GM10847 (cell line): ENCODE data around the gene GLI3.

Experiments used
- POLR2A ChIP-seq: IDR thresholded peaks from 2 replicates; pipeline ENCODE4 v1.6.1; 2011; ENCODE audit not compliant: insufficient read length; ENCODE audit errors: extremely low read depth

GLI3 gene

DNA sequence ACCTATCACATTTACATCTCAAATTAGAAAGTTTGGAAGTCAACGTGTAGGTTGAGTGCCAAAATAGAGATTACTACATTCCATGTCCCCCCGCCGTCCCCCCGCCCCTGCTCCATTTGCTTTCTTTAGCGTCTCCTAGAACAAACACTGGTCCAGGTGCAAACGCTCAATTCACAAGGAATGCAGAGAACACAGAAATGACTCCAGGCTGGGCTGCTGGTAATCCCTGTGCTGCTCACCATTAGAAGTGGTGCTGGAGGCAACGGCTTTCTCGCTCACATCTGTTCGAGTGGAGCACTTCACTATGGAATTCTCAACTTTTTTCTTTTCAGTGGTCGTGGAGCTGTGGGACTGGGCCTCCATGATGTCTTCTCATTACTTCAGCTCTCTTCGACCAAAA is 14.1 kb downstream of the GLI3 start:
- TF ChIP-seq POLR2A = no peak

DNA sequence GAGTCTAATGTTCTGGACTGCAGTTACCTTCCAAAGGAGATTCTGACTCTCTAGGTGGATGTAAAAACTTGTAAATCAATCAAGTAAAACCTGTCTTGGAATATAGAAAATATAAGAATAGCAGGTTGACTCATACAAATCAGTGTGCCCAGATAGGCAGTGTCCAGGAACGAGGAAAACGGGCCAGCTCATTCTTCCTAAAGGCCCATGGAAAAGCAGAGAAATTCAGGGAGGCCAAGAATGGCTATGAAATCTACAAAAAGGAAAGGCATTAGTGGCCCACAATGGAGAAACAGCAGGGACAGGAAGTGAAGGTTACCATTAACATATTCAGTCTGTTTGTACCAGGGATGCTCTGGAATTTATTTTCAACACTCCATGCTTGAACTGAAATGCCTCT is 14.9 kb downstream of the GLI3 start:
- no peak for TF ChIP-seq POLR2A

DNA sequence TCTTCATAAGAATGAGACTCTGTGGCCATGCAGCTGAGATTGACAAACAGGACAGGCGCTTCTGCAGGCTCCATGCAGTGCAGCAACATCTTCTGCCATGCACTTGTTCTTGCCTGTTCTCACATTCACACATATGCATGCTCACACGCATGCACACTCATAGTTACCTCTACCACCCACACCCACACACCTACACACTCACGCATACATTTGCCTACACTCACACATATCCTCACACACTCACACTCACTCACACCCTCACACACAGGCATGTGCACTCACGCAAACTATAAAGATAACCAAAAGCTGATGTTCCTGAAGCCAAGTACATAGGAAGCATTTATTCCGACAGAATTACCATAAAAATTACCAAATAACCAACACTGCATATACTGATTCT is 15.7 kb downstream of the GLI3 start:
- TF ChIP-seq POLR2A = no peak

DNA sequence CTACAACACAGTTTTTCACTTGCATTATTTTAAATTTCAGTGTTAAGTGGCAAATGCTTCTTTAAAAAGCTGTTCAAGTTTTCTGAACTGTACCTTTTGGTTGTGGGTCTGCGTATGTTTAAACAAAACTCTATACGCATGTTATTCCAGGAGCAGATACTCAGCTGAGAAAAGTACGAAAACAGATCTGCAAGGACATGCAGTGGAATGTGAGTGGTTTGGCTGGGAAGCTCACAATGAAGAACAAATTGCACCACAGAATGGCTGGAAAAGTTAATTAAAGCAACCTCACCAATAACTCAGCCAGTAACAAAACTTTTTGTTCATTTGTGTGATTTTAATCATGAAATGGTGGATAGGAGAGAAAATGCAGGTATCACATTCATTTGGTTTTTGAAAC is 17.6 kb downstream of the GLI3 start:
- TF ChIP-seq POLR2A = no peak

DNA sequence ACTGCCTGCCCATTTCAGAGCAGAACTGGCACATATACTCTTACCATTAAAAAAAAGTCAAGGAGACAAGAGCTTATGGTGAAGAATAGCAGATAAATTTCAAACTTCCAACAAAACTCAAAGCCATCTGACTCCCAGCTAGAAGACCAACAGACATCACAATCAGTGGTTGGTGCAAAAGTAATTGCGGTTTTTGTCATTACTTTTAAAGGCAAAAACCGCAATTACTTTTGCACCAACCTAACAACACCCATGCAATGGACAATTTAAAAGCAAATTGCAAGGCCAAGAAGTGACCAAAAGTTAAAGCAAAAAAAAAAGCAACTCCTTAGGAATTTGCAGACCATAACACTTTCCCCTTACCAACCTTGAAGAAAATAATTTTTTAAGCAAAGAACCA is 18.8 kb downstream of the GLI3 start:
- TF ChIP-seq POLR2A = no peak

DNA sequence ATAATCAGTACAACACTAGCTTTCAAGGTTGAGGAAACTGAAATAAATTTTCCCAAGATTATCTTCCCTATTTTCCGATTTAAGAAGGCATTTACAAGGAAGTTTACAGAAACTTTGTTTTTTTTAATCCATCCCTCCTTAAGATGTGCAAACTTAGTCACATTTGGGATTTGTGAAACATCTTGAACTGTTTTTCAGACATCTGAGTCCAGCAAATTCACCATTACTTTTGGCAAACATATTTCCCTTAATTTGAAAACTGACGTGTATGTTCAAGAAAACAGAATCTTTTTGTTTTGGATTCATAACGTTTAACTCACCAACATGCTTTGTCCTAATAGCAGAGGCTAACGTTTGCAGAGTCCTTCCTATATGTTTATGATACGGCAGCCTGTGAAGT is 19.5 kb downstream of the GLI3 start:
- TF ChIP-seq POLR2A = no peak

DNA sequence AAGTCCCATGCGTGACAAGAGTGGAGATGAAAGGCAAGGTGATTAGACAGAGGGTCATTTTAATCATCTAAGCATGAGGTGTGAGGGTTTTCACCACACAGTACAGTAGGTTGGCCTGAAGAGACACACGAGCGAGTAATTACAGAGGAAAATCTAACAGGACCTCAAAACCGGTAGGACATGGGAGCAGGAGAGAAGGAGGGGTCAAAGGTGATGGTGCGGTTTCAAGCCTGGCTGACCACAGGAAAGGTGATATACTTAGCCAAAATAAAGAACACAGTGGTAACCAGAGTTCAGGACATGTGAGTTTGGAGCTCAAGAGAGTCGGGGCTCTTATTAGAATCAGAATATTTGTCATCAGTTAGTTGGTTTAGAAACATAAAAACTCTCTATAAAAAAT is 20.0 kb downstream of the GLI3 start:
- no peak for TF ChIP-seq POLR2A

DNA sequence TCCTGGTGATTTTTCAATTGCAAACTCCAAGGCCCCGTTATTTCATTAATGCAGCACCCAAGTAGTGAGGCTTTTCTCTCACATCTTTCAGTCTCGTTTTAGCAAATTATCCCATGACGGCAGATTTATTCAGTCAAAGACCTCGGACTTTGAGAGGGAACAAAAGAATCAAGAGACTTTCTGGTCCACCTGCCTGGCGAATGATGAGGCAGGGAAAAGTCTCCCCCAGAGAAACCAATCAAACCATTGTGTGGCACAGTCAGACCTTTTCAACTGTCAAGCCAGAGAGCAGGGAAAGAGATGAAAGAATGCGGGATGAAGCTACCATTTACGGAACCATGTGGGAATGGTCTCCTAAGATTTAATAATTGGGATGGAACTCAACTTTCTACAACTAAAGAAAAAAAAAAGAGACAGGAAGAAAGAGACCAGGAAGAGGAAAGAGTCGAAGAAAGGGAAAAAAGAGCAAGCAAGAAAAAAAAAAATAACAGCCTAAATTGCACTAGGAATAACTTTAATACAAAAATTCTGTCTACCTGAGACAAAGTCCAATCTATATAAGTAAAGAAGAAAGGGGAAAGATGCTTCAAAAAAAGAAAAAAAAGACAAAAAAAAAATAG is 22.8 kb downstream of the GLI3 start:
- no peak for TF ChIP-seq POLR2A

DNA sequence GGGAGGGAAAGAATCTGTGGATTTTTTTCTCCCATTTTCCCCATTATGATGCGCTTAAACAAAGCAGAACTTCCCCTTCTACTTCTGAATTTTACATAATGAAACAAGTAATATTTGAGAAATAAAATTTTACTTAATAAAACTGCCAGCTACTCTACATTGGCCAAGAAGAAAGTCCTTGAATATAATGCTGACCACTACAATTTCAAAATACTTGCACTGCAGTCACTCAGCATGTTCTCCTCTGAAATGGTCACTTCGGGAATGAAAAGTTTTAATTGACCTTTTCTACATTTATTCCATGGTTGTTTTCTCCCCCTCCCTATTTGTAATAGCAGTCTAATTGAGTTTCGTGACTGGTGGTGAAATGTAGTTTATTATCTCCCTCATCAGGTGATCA is 23.9 kb downstream of the GLI3 start:
- TF ChIP-seq POLR2A = no peak

DNA sequence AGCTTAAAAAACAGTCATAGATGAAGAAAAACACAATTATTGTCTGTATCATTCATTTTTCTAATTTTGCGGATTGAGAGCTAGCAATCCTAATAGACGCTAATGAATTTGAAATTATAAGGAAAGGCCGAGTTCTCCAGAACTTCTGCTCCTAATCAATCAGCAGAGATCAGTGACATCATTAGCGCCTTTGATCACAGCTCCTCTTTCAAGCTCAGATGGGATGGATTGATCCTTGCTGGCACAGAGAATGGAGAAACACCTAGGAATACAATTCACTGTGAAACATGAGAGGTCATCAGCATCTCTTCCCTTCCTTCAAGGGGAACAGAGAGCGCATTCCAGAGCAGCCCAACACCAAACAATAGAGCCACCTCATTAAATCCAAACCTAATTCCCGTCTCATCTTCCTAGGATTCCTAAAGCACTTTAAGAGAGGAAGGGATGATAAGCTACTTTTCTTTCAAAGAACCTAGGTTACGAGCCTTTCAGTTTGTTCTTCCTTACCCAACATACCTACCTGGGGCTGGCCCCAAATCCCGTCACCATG is 24.4 kb downstream of the GLI3 start:
- TF ChIP-seq POLR2A = no peak

DNA sequence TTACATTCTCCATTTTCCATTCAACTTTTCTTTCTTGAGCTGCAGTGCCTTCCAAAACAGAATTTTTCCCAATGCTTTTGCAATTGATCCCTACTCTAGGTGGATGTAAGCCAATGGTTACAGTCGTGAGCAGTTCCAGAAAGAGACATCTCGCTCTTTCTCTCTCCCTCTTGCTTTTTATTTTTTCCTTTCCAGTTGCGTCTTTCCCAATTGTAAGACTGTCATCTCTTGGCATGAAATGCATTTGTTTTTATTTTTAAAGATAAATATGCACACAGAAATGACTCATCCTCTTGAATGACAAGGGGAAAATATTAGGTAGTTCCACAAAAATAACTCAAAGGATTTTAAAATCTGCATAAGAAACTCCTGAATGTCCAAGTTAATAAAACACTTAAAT is 25.1 kb downstream of the GLI3 start:
- TF ChIP-seq POLR2A = no peak

DNA sequence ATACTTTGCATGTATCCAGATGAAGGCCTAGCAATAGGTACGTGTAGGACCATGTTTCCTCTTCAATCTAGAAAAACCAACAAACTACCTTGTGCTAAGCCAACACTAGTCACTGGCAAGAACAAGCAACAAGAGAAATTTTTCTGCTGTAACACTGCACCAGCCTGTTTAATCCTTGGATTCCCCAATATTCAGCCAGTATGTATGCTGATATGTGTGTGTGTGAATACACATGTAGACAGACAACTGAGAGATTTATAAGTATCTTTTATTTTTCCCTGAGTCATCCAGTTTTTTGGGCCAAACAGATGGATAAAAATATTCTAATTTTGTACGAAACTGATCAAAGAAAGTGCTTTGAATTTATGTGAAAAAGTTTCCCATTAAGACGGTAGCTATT is 26.2 kb downstream of the GLI3 start:
- no peak for TF ChIP-seq POLR2A

DNA sequence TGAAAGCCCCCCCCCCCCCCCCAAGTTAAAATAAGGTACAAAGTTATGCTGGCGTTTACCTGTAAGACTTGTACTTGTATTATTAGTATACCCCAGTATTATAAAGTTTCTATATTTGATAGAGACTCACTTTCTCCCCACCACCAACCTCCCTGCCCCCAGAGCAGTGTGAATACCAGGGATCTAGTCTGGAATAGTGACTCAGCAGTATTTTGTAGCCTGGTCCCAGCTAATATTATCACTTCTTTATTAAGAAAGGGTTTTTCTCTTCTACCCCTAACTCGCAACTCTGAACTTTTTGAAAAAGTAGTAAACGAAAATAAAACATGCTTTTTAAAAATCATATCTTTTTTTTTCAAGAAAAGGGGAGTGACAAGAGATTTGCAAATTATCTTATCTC is 26.7 kb downstream of the GLI3 start:
- TF ChIP-seq POLR2A = no peak

DNA sequence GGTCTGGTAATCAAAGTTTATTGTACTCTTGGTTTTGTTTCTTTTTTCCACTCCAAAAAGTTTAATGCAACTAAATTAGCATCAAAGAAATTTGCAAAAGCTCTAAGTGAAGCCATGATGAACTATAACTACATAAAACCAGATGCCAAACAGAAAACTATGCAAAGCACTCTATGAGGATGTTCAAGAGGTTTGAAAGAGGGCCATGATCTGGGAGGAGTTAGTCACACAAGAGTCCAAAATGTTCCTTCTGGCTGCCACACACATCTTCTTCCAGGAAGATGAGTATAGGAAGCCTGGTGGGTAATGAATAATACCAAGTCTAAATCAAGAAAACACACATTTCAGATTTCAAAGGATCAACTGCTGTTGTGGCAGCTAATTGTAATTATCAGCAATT is 28.4 kb downstream of the GLI3 start:
- TF ChIP-seq POLR2A = no peak

DNA sequence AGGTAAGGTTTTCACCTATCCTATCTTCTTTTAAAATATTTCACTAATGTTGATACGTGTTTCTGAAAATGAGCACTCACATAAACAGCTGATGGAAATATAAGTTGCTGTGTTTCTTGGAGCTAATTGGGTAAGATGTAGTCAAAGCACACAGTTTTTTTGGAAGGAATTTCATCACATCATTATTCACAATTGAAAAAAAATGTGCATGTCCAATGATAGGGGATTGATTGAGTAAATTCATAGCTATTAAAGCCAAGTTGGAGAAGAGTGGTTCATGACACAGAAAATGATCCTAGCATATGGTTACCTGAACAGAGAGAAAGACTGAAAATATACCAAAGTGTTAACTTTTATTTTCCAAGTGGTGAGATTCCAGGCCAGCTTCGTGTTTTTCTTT is 29.6 kb downstream of the GLI3 start:
- no peak for TF ChIP-seq POLR2A

DNA sequence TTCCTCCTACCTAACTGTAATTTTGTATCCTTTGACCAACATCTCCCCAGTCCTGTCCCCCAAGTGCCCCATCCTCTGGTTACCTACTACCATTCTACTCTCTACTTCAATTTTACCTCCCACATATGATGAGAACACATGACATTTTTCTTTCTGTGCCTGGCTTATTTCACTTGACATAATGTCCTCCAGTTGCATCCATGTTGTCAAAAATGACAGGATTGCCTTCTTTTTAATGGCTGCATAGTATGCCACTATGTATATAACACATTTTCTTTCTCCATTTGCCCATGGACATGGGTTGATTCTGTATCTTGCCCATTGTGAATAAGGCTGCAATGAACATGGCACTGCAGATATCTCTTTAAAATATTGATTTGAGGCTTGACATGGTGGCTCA is 33.7 kb downstream of the GLI3 start:
- TF ChIP-seq POLR2A = no peak

DNA sequence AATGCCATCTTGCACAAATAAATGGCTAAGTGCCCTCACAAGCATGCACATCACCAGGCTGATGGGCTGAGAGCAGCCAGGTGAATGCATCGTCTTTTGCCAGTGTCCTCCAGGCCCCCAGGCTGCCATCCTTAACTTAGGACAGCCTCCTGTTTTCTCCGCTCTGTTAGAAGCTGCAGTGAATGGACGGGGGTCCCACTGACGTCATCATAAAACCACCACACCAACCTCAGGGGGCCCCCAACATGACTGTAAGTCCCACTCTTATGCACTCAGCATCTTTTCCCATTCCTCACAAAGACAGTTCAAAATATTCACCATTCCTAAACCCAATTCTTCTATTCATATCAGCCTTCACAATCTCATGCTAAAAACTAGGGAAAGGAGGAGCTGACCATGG is 34.4 kb downstream of the GLI3 start:
- TF ChIP-seq POLR2A = no peak

DNA sequence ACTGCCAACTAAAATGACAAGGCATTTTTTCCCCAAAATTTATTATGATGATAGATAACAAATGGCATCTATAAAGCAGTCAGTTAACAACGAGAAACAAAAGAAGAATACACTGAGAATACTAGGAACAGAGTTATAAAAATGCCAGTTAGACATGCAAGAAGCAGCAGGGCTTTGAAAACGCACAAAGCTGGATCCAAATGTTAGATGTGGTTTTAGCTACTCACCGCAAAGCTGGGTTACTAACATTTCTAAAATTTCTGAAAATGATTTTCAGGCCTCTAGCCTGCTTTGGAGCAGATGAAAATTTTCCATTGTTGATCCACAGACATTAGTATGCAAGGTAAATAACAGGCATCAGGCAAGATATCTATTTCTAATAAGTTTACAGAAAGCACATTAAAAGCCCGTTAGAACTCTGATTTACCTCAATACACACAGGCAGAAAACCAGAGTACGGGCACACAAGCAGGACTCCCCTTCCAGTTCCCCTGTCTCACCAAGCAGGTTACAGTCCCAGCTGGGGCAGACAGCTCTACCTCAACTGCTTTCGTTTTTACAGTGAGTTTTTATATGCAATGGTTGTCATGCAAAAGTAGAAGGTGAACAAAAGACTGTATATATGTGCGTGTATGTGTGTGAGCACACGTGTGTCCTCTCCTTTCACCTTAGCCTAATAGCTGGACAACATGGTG is 37.9 kb downstream of the GLI3 start:
- no peak for TF ChIP-seq POLR2A

DNA sequence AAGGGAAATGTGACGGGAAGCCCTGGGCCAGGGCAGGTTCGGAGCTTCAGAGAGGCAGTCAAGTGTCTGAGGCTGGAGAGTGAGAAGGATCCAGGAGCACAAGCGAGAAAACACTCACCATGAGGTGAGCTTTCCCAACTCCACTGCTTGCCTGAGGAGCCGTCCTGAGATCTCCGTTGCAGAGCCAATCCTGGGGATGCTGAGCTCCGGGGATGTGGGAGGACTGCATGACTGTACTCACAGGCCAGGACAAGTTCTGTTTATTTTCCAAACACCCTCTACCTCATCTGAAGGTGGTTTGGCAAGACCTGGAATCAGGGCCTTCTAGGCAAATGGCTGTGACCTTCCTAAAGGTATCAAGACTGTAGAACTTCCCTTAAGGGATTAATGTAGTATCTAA is 38.7 kb downstream of the GLI3 start:
- TF ChIP-seq POLR2A = no peak
